Trophoblast cell (in vitro differentiated cells and primary cell): ENCODE measurements around the gene LDLRAD4.

ENCODE experiments used
- DNase-seq, 2 donors: peaks; one replicate each; pipeline ENCODE4 v3.0.0-alpha.2; 2016
- H2AFZ ChIP-seq: 2 replicates; pipeline ENCODE4 v1.6.1; 2013; ENCODE audit warnings: low read length, moderate library complexity, mild to moderate bottlenecking; ENCODE audit not compliant: insufficient read depth, poor library complexity
- H2AK5ac ChIP-seq: 2 replicates; pipeline ENCODE4 v1.6.1; 2013; ENCODE audit warnings: mild to moderate bottlenecking, low read length
- H2BK120ac ChIP-seq: 2 replicates; pipeline ENCODE4 v1.6.1; 2013; ENCODE audit warnings: low read length, mild to moderate bottlenecking, moderate library complexity; ENCODE audit not compliant: insufficient read depth, poor library complexity
- H2BK12ac ChIP-seq: 2 replicates; pipeline ENCODE4 v1.6.1; 2013; ENCODE audit warnings: mild to moderate bottlenecking, low read length, moderate library complexity
- H2BK5ac ChIP-seq: 2 replicates; pipeline ENCODE4 v1.6.1; 2013; ENCODE audit warnings: low read length, low read depth, moderate library complexity, mild to moderate bottlenecking; ENCODE audit not compliant: poor library complexity
- H3K14ac ChIP-seq: 2 replicates; pipeline ENCODE4 v1.6.1; 2013; ENCODE audit warnings: mild to moderate bottlenecking, low read length
- H3K18ac ChIP-seq: 2 replicates; pipeline ENCODE4 v1.6.1; 2013; ENCODE audit warnings: mild to moderate bottlenecking, low read length
- H3K23ac ChIP-seq: 2 replicates; pipeline ENCODE4 v1.6.1; 2013; ENCODE audit warnings: low read length
- H3K27ac ChIP-seq: 2 replicates; pipeline ENCODE4 v1.5.1; 2013; ENCODE audit warnings: low read depth, mild to moderate bottlenecking, inconsistent platforms, low read length, moderate library complexity
- H3K27me3 ChIP-seq: 2 replicates; pipeline ENCODE4 v1.6.1; 2013; ENCODE audit warnings: inconsistent platforms, mild to moderate bottlenecking, low read length, moderate library complexity; ENCODE audit not compliant: insufficient read depth
- H3K36me3 ChIP-seq, 2 experiments: 1 replicate in 1 of 2; 2 replicates in 1 of 2; pipeline ENCODE4 v1.6.1; 2013; ENCODE audit warnings: low read length in 2 of 2, mild to moderate bottlenecking in 2 of 2, moderate library complexity in 1 of 2; ENCODE audit not compliant: insufficient read depth in 2 of 2, control insufficient read depth in 1 of 2
- H3K4ac ChIP-seq: 2 replicates; pipeline ENCODE4 v1.6.1; 2013; ENCODE audit warnings: low read depth, mild to moderate bottlenecking, low read length, moderate library complexity
- H3K4me1 ChIP-seq, 2 experiments: 1 replicate in 1 of 2; 2 replicates in 1 of 2; pipeline ENCODE4 v1.6.1; 2013; ENCODE audit warnings: low read length in 2 of 2, mild to moderate bottlenecking in 2 of 2, moderate library complexity in 1 of 2; ENCODE audit not compliant: insufficient read depth in 2 of 2, control insufficient read depth in 1 of 2
- H3K4me2 ChIP-seq: 2 replicates; pipeline ENCODE4 v1.6.1; 2013; ENCODE audit warnings: inconsistent platforms, mild to moderate bottlenecking, low read length, moderate library complexity
- H3K4me3 ChIP-seq: 2 replicates; pipeline ENCODE4 v1.5.1; 2013; ENCODE audit warnings: mild to moderate bottlenecking, low read depth, low read length, inconsistent platforms
- H3K79me1 ChIP-seq: one replicate; pipeline ENCODE4 v1.6.1; 2013; ENCODE audit warnings: low read length
- H3K79me2 ChIP-seq: 2 replicates; pipeline ENCODE4 v1.6.1; 2013; ENCODE audit warnings: low read length, mild to moderate bottlenecking; ENCODE audit not compliant: control insufficient read depth, insufficient read depth, poor library complexity
- H3K9ac ChIP-seq: 2 replicates; pipeline ENCODE4 v1.6.1; 2013; ENCODE audit warnings: mild to moderate bottlenecking, low read length
- H3K9me3 ChIP-seq: 2 replicates; pipeline ENCODE4 v1.6.1; 2013; ENCODE audit warnings: low read depth, mild to moderate bottlenecking, control low read depth, inconsistent platforms, low read length; ENCODE audit not compliant: insufficient read depth
- H4K12ac ChIP-seq: 2 replicates; pipeline ENCODE4 v1.6.1; 2013; ENCODE audit warnings: low read depth, mild to moderate bottlenecking, low read length, moderate library complexity
- H4K8ac ChIP-seq: 2 replicates; pipeline ENCODE4 v1.6.1; 2013; ENCODE audit warnings: low read depth, mild to moderate bottlenecking, low read length, moderate library complexity
- H4K91ac ChIP-seq: one replicate; pipeline ENCODE4 v1.6.1; 2013; ENCODE audit warnings: low read depth, mild to moderate bottlenecking, low read length, moderate library complexity
- WGBS: extraction: QIAGEN DNeasy Blood & Tissue Kit; methylation state at CpG from one replicate; pipeline ENCODE4 v1.1.7; 2013; ENCODE audit warnings: missing lambda C conversion rate; ENCODE audit not compliant: insufficient read length, insufficient coverage; ENCODE audit errors: extremely low coverage; 5-methylcytosine and 5-hydroxymethylcytosine counted together

The LDLRAD4 gene

DNA sequence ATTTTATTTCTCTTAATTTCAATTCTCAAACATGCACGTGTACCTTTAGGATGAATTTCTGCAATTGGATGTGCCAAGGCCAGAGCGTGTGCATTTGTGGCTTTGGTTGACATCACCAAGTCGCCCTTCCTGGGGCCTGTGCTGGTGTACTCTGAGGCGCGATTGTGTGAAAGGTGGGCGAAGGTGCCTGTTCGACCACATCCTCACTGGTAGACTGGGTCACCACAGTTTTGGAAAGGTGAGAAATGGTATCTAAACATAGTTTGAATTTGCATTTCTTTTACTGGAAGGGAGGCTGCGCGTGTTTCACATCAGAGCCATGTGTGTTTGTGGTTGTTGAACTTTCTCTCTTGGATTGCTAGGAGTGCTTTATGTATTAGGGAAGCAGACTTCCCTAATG is 89.8 kb downstream of the LDLRAD4 start:
- Histone ChIP-seq H4K91ac (no peak overlapping the region), H3K27ac (no peak overlapping the region), H3K4ac (no peak overlapping the region), H3K14ac (no peak overlapping the region), H3K27me3 (no peaks in the 10 kb centered on the region), H3K79me2 (no peaks in the 10 kb centered on the region), H2BK12ac (no peak overlapping the region), H2AK5ac (no peak overlapping the region), H3K79me1 (no peaks in the 10 kb centered on the region), H3K36me3 (no peaks in the 10 kb centered on the region), H4K12ac (no peak overlapping the region), H3K4me1 (peaks cover 8 to 9% of the 10 kb centered on the region in 2 experiments), H3K18ac (no peak overlapping the region), H2AFZ (no peak overlapping the region), H3K23ac (no peak overlapping the region), H4K8ac (no peak overlapping the region), H3K4me2 (no peak overlapping the region), H3K9me3 (no peaks in the 10 kb centered on the region), H3K9ac (no peak overlapping the region), H3K4me3 (no peak overlapping the region), H2BK5ac (no peak overlapping the region), H2BK120ac (no peak overlapping the region)
- WGBS: no CpG with 5 or more reads among the region's 9 CpGs
- no peak for DNase-seq

DNA sequence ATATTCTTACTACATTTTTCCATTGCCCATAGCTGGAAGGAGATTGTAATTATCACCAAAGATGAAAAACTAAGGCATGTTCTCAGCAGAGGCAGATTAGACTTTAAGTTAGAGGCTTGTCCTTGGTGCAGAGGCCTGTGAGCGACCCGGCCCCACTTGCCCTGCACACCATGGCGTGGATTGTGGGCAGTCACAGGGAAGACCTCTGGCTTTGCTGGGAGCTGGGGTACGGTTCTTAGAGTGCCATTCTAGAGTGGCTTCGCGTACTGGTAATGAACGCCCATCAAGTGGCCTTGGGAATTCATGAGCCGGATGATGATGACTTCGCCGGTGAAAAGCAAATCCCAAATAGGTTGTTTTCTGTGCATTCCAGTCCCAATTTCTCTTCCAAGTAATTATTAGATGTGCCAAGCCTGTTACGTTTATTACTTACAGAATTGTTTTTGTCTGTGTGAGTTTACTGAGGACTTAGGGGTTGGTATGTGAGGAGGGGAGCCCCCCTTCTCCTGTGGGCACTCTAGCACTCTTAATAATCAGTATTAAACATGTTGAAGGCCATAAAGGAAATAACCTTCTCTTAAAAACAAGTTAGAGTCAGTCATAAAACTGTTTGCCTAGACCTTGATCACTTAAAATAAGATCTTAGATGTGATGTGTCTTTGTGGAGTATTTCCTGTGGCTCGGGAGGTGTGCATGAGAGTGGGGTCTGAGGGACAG is 90.6 kb downstream of the LDLRAD4 start:
- H3K4ac ChIP-seq: no peak overlapping the region
- H3K23ac ChIP-seq: no peak overlapping the region
- no peaks in the 10 kb centered on the region for H3K9me3 ChIP-seq
- H3K27me3 ChIP-seq: no peaks in the 10 kb centered on the region
- H4K8ac ChIP-seq: no peak overlapping the region
- H3K18ac ChIP-seq: no peak overlapping the region
- no peaks in the 10 kb centered on the region for H3K79me1 ChIP-seq
- no peak overlapping the region for H2BK12ac ChIP-seq
- H3K9ac ChIP-seq: no peak overlapping the region
- no peaks in the 10 kb centered on the region for H3K79me2 ChIP-seq
- no peak overlapping the region for H3K14ac ChIP-seq
- no peak overlapping the region for H3K4me3 ChIP-seq
- peaks cover 2 to 3% of the 10 kb centered on the region in 2 experiments for H3K4me1 ChIP-seq
- no peak overlapping the region for H2AFZ ChIP-seq
- H4K91ac ChIP-seq: no peak overlapping the region
- H4K12ac ChIP-seq: no peak overlapping the region
- H3K27ac ChIP-seq: no peak overlapping the region
- no peak overlapping the region for H2BK120ac ChIP-seq
- no peak overlapping the region for H3K4me2 ChIP-seq
- no peak overlapping the region for H2BK5ac ChIP-seq
- H2AK5ac ChIP-seq: no peak overlapping the region
- no CpG with 5 or more reads among the region's 12 CpGs for WGBS
- no peaks in the 10 kb centered on the region for H3K36me3 ChIP-seq
- DNase-seq: no peak

DNA sequence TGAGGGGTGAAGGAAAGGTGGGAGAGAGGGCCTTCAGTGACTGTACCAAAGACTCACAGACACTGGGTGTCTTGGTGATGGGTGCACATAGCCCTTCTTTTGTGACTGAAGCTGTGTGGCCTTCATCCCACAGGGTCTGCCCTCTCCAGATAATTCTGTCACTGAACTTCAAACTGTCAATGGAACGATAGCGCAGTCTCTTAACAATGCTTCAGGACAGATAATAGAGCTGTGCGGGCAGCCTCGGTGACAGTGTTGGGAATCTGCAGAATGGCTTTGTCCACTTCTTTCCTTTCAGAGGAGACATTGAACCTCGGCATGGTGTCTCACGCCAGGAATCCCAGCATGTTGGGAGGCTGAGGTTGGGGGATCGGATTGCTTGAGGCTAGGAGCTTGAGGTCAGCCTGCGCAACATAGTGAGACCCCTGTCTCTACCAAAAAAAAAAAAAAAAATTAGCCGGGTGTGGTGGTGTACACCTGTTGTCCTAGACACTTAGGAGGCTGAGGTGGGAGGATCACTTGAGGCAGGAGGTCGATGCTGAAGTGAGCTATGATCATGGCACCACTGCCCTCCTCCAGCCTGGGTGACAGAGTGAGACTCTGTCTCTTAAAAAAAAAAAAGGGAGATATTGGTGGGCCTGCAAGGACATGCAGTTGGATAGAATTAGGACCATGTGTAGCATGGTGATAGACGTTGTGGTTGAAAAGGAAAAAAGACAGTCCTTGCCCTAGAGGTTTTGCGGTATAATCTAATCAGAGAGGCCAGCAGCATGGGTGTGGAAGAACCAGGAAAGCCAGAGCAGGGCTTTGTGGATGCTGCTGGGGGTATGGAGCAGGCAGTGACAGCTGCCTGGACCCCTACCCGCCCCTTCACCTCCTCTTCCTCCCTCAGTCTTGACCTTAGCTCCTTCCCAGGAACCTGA is 91.4 kb downstream of the LDLRAD4 start:
- no peak overlapping the region for H2BK5ac ChIP-seq
- H3K18ac ChIP-seq: no peak overlapping the region
- no peak overlapping the region for H4K12ac ChIP-seq
- no peaks in the 10 kb centered on the region for H3K27me3 ChIP-seq
- H2AK5ac ChIP-seq: no peak overlapping the region
- no CpG with 5 or more reads among the region's 13 CpGs for WGBS
- no peak overlapping the region for H4K8ac ChIP-seq
- no peak overlapping the region for H3K14ac ChIP-seq
- H3K4me3 ChIP-seq: no peak overlapping the region
- H2BK120ac ChIP-seq: no peak overlapping the region
- H2BK12ac ChIP-seq: no peak overlapping the region
- no peak overlapping the region for H3K23ac ChIP-seq
- no peak overlapping the region for H3K4me2 ChIP-seq
- no peak overlapping the region for H3K9ac ChIP-seq
- no peak overlapping the region for H2AFZ ChIP-seq
- no peaks in the 10 kb centered on the region for H3K79me2 ChIP-seq
- H3K9me3 ChIP-seq: peaks cover 3% of the 10 kb centered on the region
- H3K4ac ChIP-seq: no peak overlapping the region
- no peak overlapping the region for H4K91ac ChIP-seq
- H3K79me1 ChIP-seq: no peaks in the 10 kb centered on the region
- H3K36me3 ChIP-seq: no peaks in the 10 kb centered on the region
- no peak for DNase-seq
- H3K4me1 ChIP-seq: peaks cover 0 to 2% of the 10 kb centered on the region in 2 experiments
- H3K27ac ChIP-seq: no peak overlapping the region

DNA sequence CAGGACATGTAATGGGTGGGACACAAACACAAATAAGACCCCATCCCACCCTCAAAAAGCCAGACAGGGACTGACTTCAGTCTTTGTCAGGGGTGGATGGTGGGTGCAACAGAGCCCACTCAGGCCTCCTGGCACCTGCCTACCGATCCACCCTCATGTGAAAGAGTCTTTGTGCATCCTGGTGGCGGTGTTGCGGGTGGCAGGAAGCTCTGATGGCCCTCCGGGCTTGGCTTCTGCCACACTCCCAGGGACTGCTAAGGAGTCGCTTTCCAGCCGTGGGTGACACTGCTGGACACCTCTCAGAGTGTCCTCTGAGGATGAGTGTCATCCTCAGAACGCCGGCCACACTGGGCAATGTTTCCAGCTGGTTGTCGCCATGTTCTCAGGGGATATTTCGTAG is 92.6 kb downstream of the LDLRAD4 start:
- H3K4me1 ChIP-seq: peaks cover 0 to 2% of the 10 kb centered on the region in 2 experiments
- peak overlapping the region; percentile 22 for H3K4me3 ChIP-seq
- no peaks in the 10 kb centered on the region for H3K79me2 ChIP-seq
- H3K27ac ChIP-seq: no peak overlapping the region
- H2AK5ac ChIP-seq: no peak overlapping the region
- H3K23ac ChIP-seq: no peak overlapping the region
- H2AFZ ChIP-seq: no peak overlapping the region
- H3K9me3 ChIP-seq: peaks cover 7% of the 10 kb centered on the region
- no CpG with 5 or more reads among the region's 10 CpGs for WGBS
- no peak overlapping the region for H3K4ac ChIP-seq
- no peaks in the 10 kb centered on the region for H3K79me1 ChIP-seq
- H3K4me2 ChIP-seq: no peak overlapping the region
- H2BK120ac ChIP-seq: no peak overlapping the region
- H3K14ac ChIP-seq: no peak overlapping the region
- H4K12ac ChIP-seq: no peak overlapping the region
- H3K18ac ChIP-seq: no peak overlapping the region
- H3K36me3 ChIP-seq: no peaks in the 10 kb centered on the region
- H4K91ac ChIP-seq: no peak overlapping the region
- no peak overlapping the region for H3K9ac ChIP-seq
- H3K27me3 ChIP-seq: no peaks in the 10 kb centered on the region
- no peak overlapping the region for H4K8ac ChIP-seq
- H2BK12ac ChIP-seq: no peak overlapping the region
- no peak for DNase-seq
- no peak overlapping the region for H2BK5ac ChIP-seq
